Measurements from ENCODE around the gene TBXA2R.
"Not testable (repeated sequence)": the region's sequence is repeated elsewhere in the genome, so short reads cannot be mapped to it uniquely, and the experiment has no call there.

Gene TBXA2R

DNA sequence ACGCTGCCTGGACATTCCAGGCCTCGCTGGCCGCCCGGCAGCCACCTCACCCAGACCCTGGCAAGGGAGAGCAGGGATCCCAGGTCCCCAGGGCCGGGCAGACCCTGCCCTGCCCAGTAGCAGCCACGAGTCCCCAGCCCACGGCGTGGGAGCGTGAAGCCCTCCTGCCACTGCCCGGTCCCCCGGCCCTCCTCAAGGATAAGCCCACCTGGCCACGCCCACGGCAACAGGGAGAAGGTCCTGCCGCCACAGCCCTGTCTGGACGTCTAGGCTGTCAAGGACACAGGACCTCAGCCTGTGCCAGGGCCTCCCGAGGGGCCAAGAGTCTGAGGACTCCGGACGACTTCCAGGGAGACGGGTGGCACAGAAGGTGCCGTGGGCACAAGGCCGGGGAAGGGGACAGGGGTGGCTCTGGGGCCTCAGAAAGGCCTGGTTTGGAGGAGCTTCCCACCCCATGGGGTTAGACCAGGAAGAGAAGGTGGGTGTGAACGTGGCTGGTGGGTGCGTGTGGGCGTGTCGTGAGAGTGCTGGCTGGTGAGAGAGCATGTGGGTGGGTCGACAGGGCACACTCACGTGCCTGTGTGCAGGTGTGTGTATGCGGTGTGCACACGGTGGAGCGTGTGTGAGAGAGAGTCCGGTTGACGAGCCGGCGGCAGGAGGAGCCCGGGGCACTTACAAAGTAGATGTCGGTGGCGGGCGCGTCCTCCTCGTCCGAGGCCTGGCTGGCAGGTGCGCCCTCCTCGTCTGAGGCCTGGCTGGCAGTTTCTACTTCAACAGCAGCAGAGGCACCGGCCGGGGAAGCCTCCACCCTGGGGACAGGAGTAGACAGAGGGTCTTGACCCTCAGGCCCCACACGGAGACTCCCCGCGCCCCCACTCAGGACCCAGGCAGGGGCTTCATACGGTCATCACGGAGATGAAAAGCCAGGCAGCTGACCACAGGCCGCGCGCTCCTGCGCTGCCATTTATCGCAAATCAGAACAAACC, 31.8 kb upstream of the TBXA2R start:
- no peak overlapping the region for H3K27ac ChIP-seq (ENCODE audit: low read depth, low read length)
- no peak overlapping the region for H3K4me3 ChIP-seq (ENCODE audit: low read depth, low read length)
- H3K9ac ChIP-seq (ENCODE audit: low read depth, low read length): no peak overlapping the region
- no peaks in the 10 kb centered on the region for H3K9me3 ChIP-seq (ENCODE audit: control insufficient read depth, insufficient read depth, low read length)
- H3K36me3 ChIP-seq (ENCODE audit: control insufficient read depth, insufficient read depth, low read length): peaks cover 40% of the 10 kb centered on the region
- no peaks in the 10 kb centered on the region for H3K27me3 ChIP-seq (ENCODE audit: control insufficient read depth, insufficient read depth, low read length)
- H3K4me1 ChIP-seq (ENCODE audit: control insufficient read depth, insufficient read depth, low read length): no peaks in the 10 kb centered on the region

DNA sequence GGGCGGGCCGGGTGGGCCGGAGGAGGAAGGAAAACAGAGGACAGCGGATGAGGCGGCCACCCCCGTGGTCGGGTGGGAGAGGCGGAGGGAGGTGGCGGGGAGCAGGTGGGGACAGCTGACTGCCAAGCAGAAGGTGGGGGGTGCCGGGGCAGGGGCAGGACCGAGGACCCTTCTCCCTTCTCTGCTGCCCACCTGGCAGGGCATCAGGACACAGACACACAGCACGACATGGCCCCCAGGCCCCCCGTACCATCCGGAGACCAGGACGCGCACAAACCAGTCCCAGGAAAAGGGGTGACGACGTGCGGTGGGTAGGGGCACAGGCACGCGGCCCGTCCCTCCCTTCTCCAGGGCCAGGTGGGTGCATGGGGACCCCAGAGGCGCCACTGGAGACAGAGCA, 30.9 kb upstream of the TBXA2R start:
- H3K4me3 ChIP-seq (ENCODE audit: low read depth, low read length): no peak overlapping the region
- H3K27ac ChIP-seq (ENCODE audit: low read depth, low read length): no peak overlapping the region
- no peaks in the 10 kb centered on the region for H3K9me3 ChIP-seq (ENCODE audit: control insufficient read depth, insufficient read depth, low read length)
- peaks cover 43% of the 10 kb centered on the region for H3K36me3 ChIP-seq (ENCODE audit: control insufficient read depth, insufficient read depth, low read length)
- H3K27me3 ChIP-seq (ENCODE audit: control insufficient read depth, insufficient read depth, low read length): no peaks in the 10 kb centered on the region
- H3K4me1 ChIP-seq (ENCODE audit: control insufficient read depth, insufficient read depth, low read length): no peaks in the 10 kb centered on the region
- H3K9ac ChIP-seq (ENCODE audit: low read depth, low read length): no peak overlapping the region

DNA sequence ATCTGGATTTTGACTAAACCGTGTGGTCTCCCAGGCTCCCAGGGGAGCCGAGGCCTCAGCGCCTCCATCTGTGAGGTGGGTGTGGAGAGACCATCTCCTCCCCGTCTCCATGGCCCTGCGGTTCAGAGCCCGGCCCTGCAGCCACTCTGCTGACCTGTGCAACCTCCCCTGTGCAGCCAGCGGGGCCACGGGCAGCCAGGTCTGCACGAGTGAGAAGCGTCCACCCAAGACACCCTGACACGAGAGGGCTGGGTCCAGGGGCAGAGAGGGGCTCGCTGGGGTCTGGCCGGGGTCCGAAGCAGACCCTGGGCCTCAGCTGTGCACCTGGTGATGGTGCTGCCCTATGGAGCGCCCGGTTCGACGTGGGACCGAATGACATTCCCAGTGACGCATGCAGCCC, 30.3 kb upstream of the TBXA2R start:
- H3K4me1 ChIP-seq (ENCODE audit: control insufficient read depth, insufficient read depth, low read length): no peaks in the 10 kb centered on the region
- no peak overlapping the region for H3K27ac ChIP-seq (ENCODE audit: low read depth, low read length)
- H3K36me3 ChIP-seq (ENCODE audit: control insufficient read depth, insufficient read depth, low read length): peaks cover 43% of the 10 kb centered on the region
- H3K9me3 ChIP-seq (ENCODE audit: control insufficient read depth, insufficient read depth, low read length): no peaks in the 10 kb centered on the region
- H3K27me3 ChIP-seq (ENCODE audit: control insufficient read depth, insufficient read depth, low read length): no peaks in the 10 kb centered on the region
- H3K4me3 ChIP-seq (ENCODE audit: low read depth, low read length): no peak overlapping the region
- no peak overlapping the region for H3K9ac ChIP-seq (ENCODE audit: low read depth, low read length)

DNA sequence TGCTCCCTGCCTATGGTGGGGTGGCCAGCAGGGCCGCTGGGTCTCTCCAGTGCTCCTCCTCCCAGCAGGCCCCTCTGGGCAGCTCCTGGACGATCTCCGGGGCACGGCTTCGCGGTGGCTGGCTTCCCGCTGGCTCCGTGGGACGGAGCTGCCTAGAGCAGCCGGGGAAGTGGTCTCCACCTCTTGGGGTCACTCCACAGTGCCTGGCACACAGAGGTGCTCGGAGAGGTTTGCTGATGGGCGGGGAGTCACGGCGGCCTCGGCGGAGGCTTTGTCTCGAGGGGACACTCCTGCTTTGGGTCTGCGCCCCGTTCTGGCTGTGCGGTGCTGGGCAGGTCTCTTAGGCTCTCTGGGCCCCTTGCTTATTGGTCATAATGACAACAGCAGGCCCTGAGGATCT, 29.8 kb upstream of the TBXA2R start:
- no peaks in the 10 kb centered on the region for H3K9me3 ChIP-seq (ENCODE audit: control insufficient read depth, insufficient read depth, low read length)
- no peaks in the 10 kb centered on the region for H3K4me1 ChIP-seq (ENCODE audit: control insufficient read depth, insufficient read depth, low read length)
- H3K9ac ChIP-seq (ENCODE audit: low read depth, low read length): no peak overlapping the region
- no peak overlapping the region for H3K27ac ChIP-seq (ENCODE audit: low read depth, low read length)
- H3K27me3 ChIP-seq (ENCODE audit: control insufficient read depth, insufficient read depth, low read length): no peaks in the 10 kb centered on the region
- H3K4me3 ChIP-seq (ENCODE audit: low read depth, low read length): no peak overlapping the region
- peaks cover 42% of the 10 kb centered on the region for H3K36me3 ChIP-seq (ENCODE audit: control insufficient read depth, insufficient read depth, low read length)

DNA sequence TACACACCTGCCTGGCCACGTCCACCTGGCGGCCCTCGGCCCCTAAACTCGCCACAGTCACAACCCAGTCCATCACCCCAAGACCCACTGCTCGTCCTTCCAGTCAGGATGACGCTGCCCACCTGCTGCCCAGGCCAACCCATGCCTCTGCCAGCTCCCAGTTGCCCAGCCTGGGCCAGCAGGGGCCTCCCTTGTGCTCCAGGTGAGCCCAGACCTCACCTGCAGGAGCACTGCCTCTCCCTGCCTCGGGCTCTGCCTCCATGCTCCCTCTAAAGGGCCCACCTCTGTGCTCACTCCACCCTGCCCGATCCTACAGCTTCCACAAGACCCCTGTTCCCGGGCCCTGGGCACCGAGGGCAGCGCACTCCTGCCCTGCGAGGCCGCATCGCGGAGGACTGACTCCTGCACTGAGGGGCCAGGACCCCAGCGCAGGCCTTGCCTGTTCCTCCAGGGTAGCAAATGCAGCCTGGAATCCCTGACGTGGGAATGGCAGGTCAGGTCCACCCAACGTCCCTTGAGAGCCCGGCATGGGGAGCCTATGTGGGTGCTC, 27.9 kb upstream of the TBXA2R start:
- no peaks in the 10 kb centered on the region for H3K27me3 ChIP-seq (ENCODE audit: control insufficient read depth, insufficient read depth, low read length)
- H3K9me3 ChIP-seq (ENCODE audit: control insufficient read depth, insufficient read depth, low read length): no peaks in the 10 kb centered on the region
- peaks cover 38% of the 10 kb centered on the region for H3K36me3 ChIP-seq (ENCODE audit: control insufficient read depth, insufficient read depth, low read length)
- no peaks in the 10 kb centered on the region for H3K4me1 ChIP-seq (ENCODE audit: control insufficient read depth, insufficient read depth, low read length)
- H3K27ac ChIP-seq (ENCODE audit: low read depth, low read length): no peak overlapping the region
- H3K9ac ChIP-seq (ENCODE audit: low read depth, low read length): no peak overlapping the region
- no peak overlapping the region for H3K4me3 ChIP-seq (ENCODE audit: low read depth, low read length)

DNA sequence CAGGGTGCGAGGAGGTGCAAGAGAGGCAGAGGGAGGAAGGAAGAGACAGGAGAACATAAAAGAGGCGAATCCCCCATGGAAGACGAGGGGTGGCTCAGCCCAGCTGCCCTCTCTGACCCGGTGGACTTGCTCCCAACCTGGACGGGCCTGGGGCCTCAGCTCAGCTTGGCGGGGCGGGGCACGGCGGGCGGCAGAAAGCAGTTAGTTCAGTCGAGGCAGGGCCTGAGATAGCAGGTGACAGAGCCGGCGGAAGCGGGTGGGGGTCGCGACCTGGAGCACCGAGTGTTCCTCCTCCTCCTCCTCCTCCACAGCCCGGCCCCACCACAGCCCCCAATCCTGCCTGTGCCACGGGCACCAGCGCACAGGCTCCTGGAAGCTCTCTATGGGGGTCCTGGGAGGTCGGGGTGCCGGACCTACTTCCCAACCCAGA, 26.9 kb upstream of the TBXA2R start:
- H3K4me1 ChIP-seq (ENCODE audit: control insufficient read depth, insufficient read depth, low read length): no peaks in the 10 kb centered on the region
- H3K36me3 ChIP-seq (ENCODE audit: control insufficient read depth, insufficient read depth, low read length): peaks cover 28% of the 10 kb centered on the region
- no peak overlapping the region for H3K4me3 ChIP-seq (ENCODE audit: low read depth, low read length)
- H3K27ac ChIP-seq (ENCODE audit: low read depth, low read length): no peak overlapping the region
- H3K9ac ChIP-seq (ENCODE audit: low read depth, low read length): no peak overlapping the region
- H3K9me3 ChIP-seq (ENCODE audit: control insufficient read depth, insufficient read depth, low read length): no peaks in the 10 kb centered on the region
- H3K27me3 ChIP-seq (ENCODE audit: control insufficient read depth, insufficient read depth, low read length): no peaks in the 10 kb centered on the region

DNA sequence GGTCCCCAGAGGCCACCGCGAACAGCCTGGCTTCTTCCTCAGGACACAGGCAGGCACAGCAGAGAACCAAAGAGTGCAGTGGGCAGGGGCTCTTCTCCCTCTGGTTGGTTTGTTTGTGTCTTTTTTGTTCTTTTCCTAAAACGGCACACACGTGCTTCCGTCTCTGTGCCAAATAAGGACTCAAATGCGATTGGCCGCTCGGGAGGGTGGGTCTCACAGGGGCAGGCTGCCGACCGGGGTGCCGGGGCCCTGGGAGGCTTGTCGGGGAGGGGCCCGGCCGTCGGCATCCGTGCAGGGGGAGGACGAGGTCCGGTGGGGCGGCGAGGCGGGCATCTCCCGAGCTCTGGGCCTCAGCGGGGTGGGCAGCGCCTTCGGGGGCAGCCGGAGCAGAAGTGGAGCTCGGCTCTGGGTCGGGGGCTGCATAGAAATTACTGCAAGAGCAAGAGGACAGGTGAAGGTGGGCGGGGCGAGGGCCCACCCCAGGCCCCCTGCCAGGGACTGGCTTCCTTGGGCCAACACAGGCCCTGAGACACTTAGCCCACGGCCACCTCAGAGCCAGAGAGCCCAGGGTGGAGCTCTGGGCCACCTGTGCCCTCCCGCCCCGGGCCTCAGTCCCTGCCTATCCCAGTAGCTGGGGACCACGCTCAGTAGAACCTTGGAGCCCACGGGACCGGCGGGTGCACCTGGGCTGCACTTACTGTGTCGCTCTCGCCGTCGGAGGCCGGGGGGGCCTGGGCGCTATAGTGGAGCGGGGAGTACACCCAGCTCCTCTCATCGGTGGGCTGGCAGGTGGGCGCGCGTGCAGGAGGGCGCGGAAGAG, 26.3 kb upstream of the TBXA2R start:
- Histone ChIP-seq H3K36me3 (ENCODE audit: control insufficient read depth, insufficient read depth, low read length) (peaks cover 23% of the 10 kb centered on the region), H3K9me3 (ENCODE audit: control insufficient read depth, insufficient read depth, low read length) (no peaks in the 10 kb centered on the region), H3K4me1 (ENCODE audit: control insufficient read depth, insufficient read depth, low read length) (no peaks in the 10 kb centered on the region), H3K27me3 (ENCODE audit: control insufficient read depth, insufficient read depth, low read length) (no peaks in the 10 kb centered on the region), H3K9ac (ENCODE audit: low read depth, low read length) (no peak overlapping the region), H3K4me3 (ENCODE audit: low read depth, low read length) (no peak overlapping the region), H3K27ac (ENCODE audit: low read depth, low read length) (no peak overlapping the region)

DNA sequence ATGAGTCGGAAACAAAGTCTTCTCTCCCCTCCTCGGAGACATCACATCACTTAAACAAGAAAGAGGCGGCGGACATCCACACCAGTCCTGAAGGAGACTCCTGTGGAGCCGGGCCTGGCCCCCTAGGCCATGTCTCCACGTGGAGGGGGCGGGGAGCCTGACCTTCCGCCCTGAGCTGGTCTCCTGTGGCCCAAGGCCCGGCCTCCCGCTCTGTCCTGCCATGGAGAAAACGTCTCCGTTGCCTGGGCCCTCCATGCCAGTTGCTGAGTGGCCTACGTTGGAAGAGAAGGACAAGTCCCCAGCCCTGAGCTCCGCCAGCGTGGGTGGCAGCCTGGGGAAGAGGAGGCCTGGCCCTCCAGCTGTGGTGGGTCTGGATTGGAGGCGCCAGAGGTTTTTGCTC, 25.4 kb upstream of the TBXA2R start:
- no peaks in the 10 kb centered on the region for H3K9me3 ChIP-seq (ENCODE audit: control insufficient read depth, insufficient read depth, low read length)
- H3K4me3 ChIP-seq (ENCODE audit: low read depth, low read length): no peak overlapping the region
- H3K27me3 ChIP-seq (ENCODE audit: control insufficient read depth, insufficient read depth, low read length): no peaks in the 10 kb centered on the region
- no peaks in the 10 kb centered on the region for H3K4me1 ChIP-seq (ENCODE audit: control insufficient read depth, insufficient read depth, low read length)
- H3K36me3 ChIP-seq (ENCODE audit: control insufficient read depth, insufficient read depth, low read length): peaks cover 20% of the 10 kb centered on the region
- H3K9ac ChIP-seq (ENCODE audit: low read depth, low read length): no peak overlapping the region
- no peak overlapping the region for H3K27ac ChIP-seq (ENCODE audit: low read depth, low read length)

DNA sequence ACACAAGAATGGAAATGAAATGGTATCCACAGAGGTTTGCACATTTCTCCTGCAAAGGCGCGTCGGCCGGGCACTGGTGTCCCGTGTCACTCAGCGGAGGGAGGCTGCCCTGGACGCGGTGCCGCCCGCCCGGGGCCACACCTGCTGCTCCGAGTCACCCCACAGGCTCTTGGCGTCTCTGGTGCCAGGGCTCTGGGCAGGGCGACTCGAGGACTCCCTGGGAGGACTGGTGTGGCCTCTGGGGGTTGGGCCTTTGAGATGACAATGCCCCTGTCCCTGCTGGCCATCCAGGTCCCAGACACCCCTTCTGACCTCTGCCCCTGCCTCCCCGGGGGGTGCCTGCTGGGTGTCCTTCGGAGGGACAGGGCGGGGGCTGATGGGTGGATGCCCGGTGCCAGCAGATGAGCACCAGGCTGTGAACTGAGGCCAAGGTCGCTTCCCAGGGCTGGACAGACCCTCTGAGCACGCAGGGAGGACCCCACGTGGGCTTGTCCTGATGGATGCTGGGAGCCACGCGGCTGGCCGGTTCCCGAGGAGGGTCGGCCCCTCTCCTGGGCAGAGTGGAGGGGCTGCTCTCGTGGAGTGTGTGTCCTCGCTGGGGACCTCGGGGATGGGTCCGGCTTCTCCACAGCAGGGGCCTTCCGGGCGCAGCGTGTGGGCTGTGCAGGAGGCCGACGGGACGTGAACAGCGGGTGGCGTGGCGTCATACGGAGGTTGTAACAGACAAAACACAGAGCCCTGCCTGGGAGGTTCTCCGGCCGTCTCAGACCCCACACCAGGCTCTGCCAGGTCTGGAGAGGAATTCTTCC, 24.6 kb upstream of the TBXA2R start:
- no peaks in the 10 kb centered on the region for H3K27me3 ChIP-seq (ENCODE audit: control insufficient read depth, insufficient read depth, low read length)
- H3K9ac ChIP-seq (ENCODE audit: low read depth, low read length): no peak overlapping the region
- H3K9me3 ChIP-seq (ENCODE audit: control insufficient read depth, insufficient read depth, low read length): no peaks in the 10 kb centered on the region
- H3K27ac ChIP-seq (ENCODE audit: low read depth, low read length): no peak overlapping the region
- H3K36me3 ChIP-seq (ENCODE audit: control insufficient read depth, insufficient read depth, low read length): peaks cover 16% of the 10 kb centered on the region
- no peak overlapping the region for H3K4me3 ChIP-seq (ENCODE audit: low read depth, low read length)
- H3K4me1 ChIP-seq (ENCODE audit: control insufficient read depth, insufficient read depth, low read length): no peaks in the 10 kb centered on the region

DNA sequence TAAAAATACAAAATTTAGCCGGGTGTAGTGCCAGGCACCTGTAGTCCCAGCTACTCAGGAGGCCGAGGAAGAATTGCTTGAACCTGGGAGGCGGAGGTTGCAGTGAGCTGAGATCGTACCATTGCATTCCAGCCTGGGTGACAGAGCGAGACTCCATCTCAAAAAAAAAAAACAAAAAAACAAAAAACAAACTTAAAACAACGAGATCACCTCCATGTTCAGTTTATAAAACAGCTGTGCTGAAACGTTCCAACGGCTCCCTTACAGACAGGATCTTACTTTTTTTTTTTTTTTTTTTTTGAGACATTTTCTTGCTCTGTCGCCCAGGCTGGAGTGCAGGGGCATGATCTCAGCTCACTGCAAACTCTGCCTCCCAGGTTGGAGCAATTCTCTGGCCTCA, 22.1 kb upstream of the TBXA2R start:
- not testable (repeated sequence) for H3K9me3 ChIP-seq (ENCODE audit: control insufficient read depth, insufficient read depth, low read length); H3K4me3 ChIP-seq (ENCODE audit: low read depth, low read length); H3K4me1 ChIP-seq (ENCODE audit: control insufficient read depth, insufficient read depth, low read length); H3K27ac ChIP-seq (ENCODE audit: low read depth, low read length); H3K9ac ChIP-seq (ENCODE audit: low read depth, low read length); H3K27me3 ChIP-seq (ENCODE audit: control insufficient read depth, insufficient read depth, low read length)
- H3K36me3 ChIP-seq (ENCODE audit: control insufficient read depth, insufficient read depth, low read length): peaks cover 16% of the 10 kb centered on the region

Measured in HUES48 (cell line).